H1 (cell line): ENCODE data around the gene CRTAC1. TPM values are rescaled to one million over a fixed set of nuclear protein-coding genes. Genes with fewer than 3 reads are reported as not detected.

Experiments
- CBX8 ChIP-seq: fragments of 300-800, 300-1000 bp; sonication (generic); IDR thresholded peaks from 2 replicates; pipeline ENCODE4 v1.7.1; 2016; ENCODE audit warnings: low read depth, low read length, borderline replicate concordance
- EZH2 ChIP-seq: fragments of 200-600 bp; sonication (generic); IDR thresholded peaks from 2 replicates; pipeline ENCODE4 v1.7.1; 2012; ENCODE audit warnings: low read depth, mild to moderate bottlenecking, moderate library complexity, low read length, inconsistent platforms; ENCODE audit not compliant: severe bottlenecking
- RXRA ChIP-seq: IDR thresholded peaks from 2 replicates; pipeline ENCODE4 v1.6.1; 2011; ENCODE audit warnings: low read depth, mild to moderate bottlenecking, low read length, moderate library complexity; ENCODE audit not compliant: insufficient read depth
- polyA plus RNA-seq, 7 experiments: library from polyadenylated mRNA; depleted of rRNA in 3 of 7; stranded (reverse) in 5 of 7; unstranded in 2 of 7; fragments of >200 nt in 5 of 7; fragments of 200-250 nt in 2 of 7; gene quantifications; 1 replicate in 5 of 7; 2 replicates in 1 of 7; 4 replicates in 1 of 7; pipeline versions ENCODE4 v1.2.1 to v1.2.3, GENCODE V29; 2011 to 2013; ENCODE audit warnings: missing spikeins in 2 of 7, mixed read lengths in 2 of 7
- total RNA-seq: library from RNA; stranded (reverse); fragmentation: NEBNext Ultra II Directional; extraction: Animal tissue kit (Norgen Biotek cat#: 25700); gene quantifications from 2 replicates; pipeline ENCODE4 v1.2.1, GENCODE V29; 2021

Gene CRTAC1
- total and polyA plus RNA-seq, 2 of the 8 experiments (the other 6 are each of a cell fraction or from before 2014, with no cell fraction given), result 0.91 to 1.2 TPM

GRCh38 chr10:97939446-97939990 is 90.9 kb downstream of the CRTAC1 start (continued):
- no peak for TF ChIP-seq CBX8
- no peak for TF ChIP-seq RXRA
- TF ChIP-seq EZH2, result no peak
